ENCODE data around the gene SYDE1. TPM values are rescaled to one million over a fixed set of nuclear protein-coding genes. Genes with fewer than 3 reads are reported as not detected.

Gene SYDE1
- total RNA-seq, 1 donor from 2014 or later, result 25.1 TPM

DNA sequence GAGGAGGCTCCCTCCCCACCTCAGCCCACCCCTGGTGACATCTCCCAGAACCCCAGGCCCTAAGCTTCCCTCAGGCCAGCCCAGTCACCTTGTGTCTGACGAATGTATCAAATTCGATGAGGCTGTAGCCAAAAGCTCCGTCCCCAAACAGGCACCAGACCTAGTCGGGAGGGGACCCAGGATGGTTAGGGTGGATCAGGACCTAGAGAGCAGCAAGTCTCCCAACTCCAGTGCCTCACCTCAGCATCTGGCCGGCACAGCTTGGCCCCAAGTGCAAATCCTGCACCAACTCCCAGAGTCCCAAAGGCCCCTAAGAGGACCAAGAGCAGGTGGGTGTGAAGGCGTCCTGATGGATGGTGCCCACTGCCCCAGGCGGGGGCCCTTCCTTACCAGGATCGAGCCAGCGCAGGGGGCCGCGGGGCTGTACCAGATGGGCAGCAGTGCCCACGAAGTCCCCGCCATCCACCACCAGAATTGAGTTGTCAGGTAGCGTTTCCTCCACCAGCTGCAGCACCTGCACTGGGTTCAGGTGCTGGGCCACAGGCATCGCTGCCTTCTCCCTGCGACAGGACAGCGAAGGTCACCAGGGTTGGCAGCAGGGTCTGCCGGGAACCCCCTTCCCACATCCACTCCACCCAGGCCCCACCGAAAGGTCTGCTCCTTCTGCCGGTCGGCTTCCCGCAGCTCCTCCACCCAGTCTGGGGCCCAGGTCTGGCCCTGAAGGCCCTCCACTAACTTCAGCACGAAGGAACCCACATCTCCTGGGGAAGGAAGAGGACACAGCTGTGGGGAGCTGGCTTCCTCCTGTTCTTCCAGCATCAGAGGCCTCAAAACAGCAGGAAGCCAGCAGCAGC lies 8.8 kb downstream of the SYDE1 start:
- H3K4me1 Mint-ChIP-seq, result no peaks in the 10 kb centered on the region
- TF ChIP-seq, protein P1, sequence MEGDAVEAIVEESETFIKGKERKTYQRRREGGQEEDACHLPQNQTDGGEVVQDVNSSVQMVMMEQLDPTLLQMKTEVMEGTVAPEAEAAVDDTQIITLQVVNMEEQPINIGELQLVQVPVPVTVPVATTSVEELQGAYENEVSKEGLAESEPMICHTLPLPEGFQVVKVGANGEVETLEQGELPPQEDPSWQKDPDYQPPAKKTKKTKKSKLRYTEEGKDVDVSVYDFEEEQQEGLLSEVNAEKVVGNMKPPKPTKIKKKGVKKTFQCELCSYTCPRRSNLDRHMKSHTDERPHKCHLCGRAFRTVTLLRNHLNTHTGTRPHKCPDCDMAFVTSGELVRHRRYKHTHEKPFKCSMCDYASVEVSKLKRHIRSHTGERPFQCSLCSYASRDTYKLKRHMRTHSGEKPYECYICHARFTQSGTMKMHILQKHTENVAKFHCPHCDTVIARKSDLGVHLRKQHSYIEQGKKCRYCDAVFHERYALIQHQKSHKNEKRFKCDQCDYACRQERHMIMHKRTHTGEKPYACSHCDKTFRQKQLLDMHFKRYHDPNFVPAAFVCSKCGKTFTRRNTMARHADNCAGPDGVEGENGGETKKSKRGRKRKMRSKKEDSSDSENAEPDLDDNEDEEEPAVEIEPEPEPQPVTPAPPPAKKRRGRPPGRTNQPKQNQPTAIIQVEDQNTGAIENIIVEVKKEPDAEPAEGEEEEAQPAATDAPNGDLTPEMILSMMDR (IDR thresholded peaks at IDR 0.05; ENCODE audit: unreplicated experiment), result no peak
- H3K9me3 Mint-ChIP-seq, result no peaks in the 10 kb centered on the region
- no peaks in the 10 kb centered on the region for H3K27me3 Mint-ChIP-seq (ENCODE audit: low read depth)
- H3K36me3 Mint-ChIP-seq, result peaks cover 36% of the 10 kb centered on the region
- no peak for DNase-seq (ENCODE audit: low spot score in 2 of 2, unreplicated experiment in 2 of 2)
- H3K27ac Mint-ChIP-seq, result no peak overlapping the region
- H3K4me3 Mint-ChIP-seq, result no peak overlapping the region

DNA sequence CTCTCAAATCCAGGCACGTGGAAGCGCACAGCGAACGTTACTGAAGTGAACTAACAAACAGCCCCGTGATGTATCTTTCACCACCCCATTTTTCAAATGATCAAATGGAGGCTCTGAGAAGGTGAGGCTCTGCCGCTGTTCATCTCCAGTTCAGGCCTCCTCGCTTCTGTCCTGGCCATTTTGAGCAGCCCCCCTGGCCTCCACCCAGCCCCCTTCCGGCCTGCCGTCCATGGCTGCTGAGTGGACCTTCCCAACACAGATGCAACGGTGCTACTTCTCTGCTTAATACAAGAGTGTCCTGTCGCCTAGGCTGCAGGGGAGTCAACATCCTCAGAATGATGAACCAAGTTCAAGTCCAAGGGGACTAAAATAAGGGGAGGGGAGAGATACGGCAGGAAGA lies 9.7 kb downstream of the SYDE1 start:
- Mint-ChIP-seq H3K27me3 (ENCODE audit: low read depth) (no peaks in the 10 kb centered on the region), H3K36me3 (peaks cover 40% of the 10 kb centered on the region), H3K4me3 (no peak overlapping the region), H3K27ac (no peak overlapping the region), H3K4me1 (no peaks in the 10 kb centered on the region), H3K9me3 (no peaks in the 10 kb centered on the region)
- TF ChIP-seq, protein P1 (IDR thresholded peaks at IDR 0.05; ENCODE audit: unreplicated experiment), result no peak
- DNase-seq (ENCODE audit: low spot score in 2 of 2, unreplicated experiment in 2 of 2), result no peak

DNA sequence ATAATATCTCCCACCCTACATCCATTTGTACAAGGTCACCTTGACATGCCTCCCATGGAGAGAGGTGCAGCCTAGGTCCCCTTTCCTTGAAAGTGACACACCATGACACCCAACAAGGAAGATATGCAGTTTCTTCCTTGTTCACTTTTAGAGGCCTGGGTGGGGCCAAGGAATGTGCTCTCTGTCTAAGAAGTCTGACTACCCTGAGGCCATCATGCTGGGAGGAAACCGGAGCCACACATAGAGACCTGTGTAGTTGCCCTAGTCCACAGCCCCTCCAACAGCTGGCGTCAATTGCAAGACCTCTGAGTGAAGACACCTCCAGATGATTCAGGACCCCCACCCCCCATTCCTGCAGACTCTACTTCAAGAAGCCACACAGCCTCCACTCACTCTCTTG lies 11.0 kb downstream of the SYDE1 start:
- Mint-ChIP-seq H3K27me3 (ENCODE audit: low read depth) (no peaks in the 10 kb centered on the region), H3K4me1 (no peaks in the 10 kb centered on the region), H3K4me3 (no peak overlapping the region), H3K9me3 (no peaks in the 10 kb centered on the region), H3K27ac (no peak overlapping the region), H3K36me3 (peaks cover 37% of the 10 kb centered on the region)
- TF ChIP-seq, protein P1 (IDR thresholded peaks at IDR 0.05; ENCODE audit: unreplicated experiment), result no peak
- no peak for DNase-seq (ENCODE audit: low spot score in 2 of 2, unreplicated experiment in 2 of 2)

DNA sequence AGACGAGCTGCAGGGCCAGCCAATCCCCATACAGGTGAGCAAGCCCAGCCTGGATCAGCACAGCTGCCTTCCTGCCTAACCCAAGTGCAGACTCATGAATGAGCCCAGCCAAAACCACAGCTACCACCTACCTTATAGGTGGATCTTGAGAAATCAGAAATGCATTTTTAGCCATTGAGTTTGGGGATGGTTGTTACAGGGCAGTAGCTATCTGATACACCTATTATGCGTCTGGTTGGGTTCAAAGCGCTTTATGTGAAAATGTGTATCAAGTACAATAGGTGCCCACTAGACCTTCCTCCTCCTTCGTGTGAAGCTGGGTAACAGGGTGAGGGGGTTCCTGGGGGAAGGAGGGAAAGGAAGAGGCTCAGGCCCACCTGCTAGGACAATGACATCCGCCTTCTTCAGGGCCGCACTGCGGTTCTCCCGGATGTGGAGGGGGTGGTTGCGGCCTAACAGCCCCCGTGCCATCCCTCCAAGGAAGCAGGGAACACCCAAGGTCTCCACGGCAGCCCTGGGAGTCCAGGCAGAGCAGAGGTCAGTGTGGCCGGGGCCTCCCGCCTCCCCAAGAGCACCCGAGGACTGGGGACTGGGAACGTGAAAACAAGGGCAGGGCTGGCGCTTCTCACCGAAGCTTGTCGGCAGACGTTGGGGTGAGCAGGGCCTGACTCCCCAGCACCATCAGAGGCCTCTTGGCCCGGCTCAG lies 11.7 kb downstream of the SYDE1 start:
- no peak overlapping the region for H3K27ac Mint-ChIP-seq

DNA sequence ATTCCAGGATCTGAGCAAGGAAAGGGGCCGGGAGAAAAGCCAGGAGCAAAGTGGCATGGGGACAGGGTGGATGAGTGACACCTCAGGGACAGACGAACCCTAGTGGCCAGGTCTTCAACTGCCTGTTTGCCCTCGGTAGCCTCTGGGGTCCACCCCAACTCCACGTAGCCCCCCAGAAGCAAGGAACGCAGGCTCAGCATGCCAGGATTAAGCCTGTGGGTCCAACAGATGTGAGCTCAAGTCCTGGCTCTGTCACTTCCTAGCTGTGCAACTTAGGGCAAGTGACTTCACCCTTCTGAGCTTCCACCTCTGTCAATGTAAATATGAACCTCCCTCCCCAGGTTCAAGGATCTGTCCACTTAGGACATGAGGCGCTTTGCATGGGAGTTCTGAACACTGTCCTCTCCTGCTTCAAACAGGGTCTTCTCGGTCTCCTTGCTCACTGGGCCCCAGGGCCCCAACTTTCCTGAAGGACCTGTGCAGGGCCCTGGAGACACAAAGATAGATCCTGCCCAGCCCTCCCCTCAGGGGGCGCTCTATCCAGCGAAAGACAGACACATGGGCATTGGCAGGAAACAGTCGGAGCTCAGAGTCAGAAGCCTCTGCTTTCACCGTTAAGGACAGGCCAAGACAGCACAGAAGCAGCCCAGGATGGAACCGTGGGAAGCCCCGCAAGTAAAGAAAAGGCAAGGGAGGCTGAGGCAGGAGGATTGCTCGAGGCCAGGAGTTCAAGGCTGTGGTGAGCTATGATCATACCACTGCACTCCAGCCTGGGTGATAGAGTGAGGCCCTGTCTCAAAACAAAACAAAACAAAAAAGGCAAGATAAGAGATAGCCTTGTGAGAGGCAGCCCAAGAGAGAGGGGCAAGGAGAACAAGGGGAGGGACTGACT lies 13.2 kb downstream of the SYDE1 start:
- Mint-ChIP-seq H3K27me3 (ENCODE audit: low read depth) (no peaks in the 10 kb centered on the region), H3K27ac (no peak overlapping the region), H3K36me3 (peaks cover 37% of the 10 kb centered on the region), H3K4me1 (peaks cover 13% of the 10 kb centered on the region), H3K9me3 (no peaks in the 10 kb centered on the region), H3K4me3 (no peak overlapping the region)
- no peak for DNase-seq (ENCODE audit: low spot score in 2 of 2, unreplicated experiment in 2 of 2)
- TF ChIP-seq, protein P1 (IDR thresholded peaks at IDR 0.05; ENCODE audit: unreplicated experiment), result no peak

More for the DNA sequence above, 11.7 kb downstream of the SYDE1 start:
- no peaks in the 10 kb centered on the region for H3K27me3 Mint-ChIP-seq (ENCODE audit: low read depth)
- TF ChIP-seq, protein P1 (IDR thresholded peaks at IDR 0.05; ENCODE audit: unreplicated experiment), result no peak
- H3K9me3 Mint-ChIP-seq, result no peaks in the 10 kb centered on the region
- peaks cover under 1% of the 10 kb centered on the region for H3K4me1 Mint-ChIP-seq
- H3K36me3 Mint-ChIP-seq, result peaks cover 37% of the 10 kb centered on the region
- DNase-seq (ENCODE audit: low spot score in 2 of 2, unreplicated experiment in 2 of 2), result no peak
- H3K4me3 Mint-ChIP-seq, result no peak overlapping the region

Data from mesothelial cell of epicardium (in vitro differentiated cells).